ENCODE data around the gene TK2.

Gene TK2

DNA sequence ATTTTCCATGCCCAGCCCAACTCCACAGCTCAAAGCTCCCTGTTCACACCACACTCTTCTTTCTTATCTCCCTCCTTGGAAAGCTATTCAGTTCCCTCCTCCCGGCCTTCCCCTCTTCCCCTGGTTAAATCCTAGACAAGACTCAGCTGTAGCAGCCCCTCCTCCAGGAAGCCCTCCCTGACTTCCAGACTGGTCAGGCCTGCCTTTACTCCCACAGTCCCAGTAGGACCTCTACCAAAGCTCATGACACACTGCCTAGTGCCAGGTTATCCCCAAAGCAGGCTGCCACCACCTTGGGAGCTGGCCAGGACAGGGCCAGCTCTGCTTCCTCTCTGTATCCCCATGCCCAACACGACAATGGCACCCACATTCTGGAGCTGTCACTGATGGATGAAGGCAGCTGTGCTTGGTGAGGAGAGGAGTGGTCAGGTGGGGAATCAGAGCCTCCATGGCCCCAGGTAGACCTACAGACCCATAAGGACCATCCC is 72.8 kb downstream of the TK2 start:
- H3K9ac ChIP-seq (ENCODE audit: low read length) = no peak overlapping the region
- peak; percentile 37 for DNase-seq
- H3K36me3 ChIP-seq (ENCODE audit: control insufficient read depth, insufficient read depth, low read length) = no peaks in the 10 kb centered on the region
- no peaks in the 10 kb centered on the region for H3K79me2 ChIP-seq (ENCODE audit: control insufficient read depth, insufficient read depth, low read length)
- no peak overlapping the region for H3K18ac ChIP-seq (ENCODE audit: low read length)
- H4K5ac ChIP-seq (ENCODE audit: low read length) = no peak overlapping the region
- no peak overlapping the region for H2BK15ac ChIP-seq (replicated peaks; ENCODE audit: low read depth)
- H3K4me2 ChIP-seq (ENCODE audit: low read length) = no peak overlapping the region
- H2AK5ac ChIP-seq (ENCODE audit: low read length) = no peak overlapping the region
- H4K8ac ChIP-seq (ENCODE audit: low read depth, low read length) = no peak overlapping the region
- H2BK5ac ChIP-seq (ENCODE audit: low read length) = no peak overlapping the region
- no peak overlapping the region for H3K23ac ChIP-seq (ENCODE audit: low read length)
- no peaks in the 10 kb centered on the region for H3K79me1 ChIP-seq (ENCODE audit: low read length)
- no peak overlapping the region for H2BK120ac ChIP-seq (ENCODE audit: low read depth, low read length)
- no peak overlapping the region for H3K4me3 ChIP-seq (ENCODE audit: low read length)
- H3K27me3 ChIP-seq (ENCODE audit: insufficient read depth, low read length, poor library complexity) = no peaks in the 10 kb centered on the region
- no CpG with 5 or more reads among the region's 2 CpGs for WGBS (ENCODE audit: extremely low coverage, insufficient coverage, low lambda C conversion rate)
- no peaks in the 10 kb centered on the region for H3K4me1 ChIP-seq (ENCODE audit: control insufficient read depth, low read depth, low read length)
- no peak overlapping the region for H3K4ac ChIP-seq (ENCODE audit: low read depth, low read length)
- no peak overlapping the region for H3K27ac ChIP-seq (ENCODE audit: low read depth, low read length)
- H3K56ac ChIP-seq (ENCODE audit: low read length) = no peak overlapping the region

DNA sequence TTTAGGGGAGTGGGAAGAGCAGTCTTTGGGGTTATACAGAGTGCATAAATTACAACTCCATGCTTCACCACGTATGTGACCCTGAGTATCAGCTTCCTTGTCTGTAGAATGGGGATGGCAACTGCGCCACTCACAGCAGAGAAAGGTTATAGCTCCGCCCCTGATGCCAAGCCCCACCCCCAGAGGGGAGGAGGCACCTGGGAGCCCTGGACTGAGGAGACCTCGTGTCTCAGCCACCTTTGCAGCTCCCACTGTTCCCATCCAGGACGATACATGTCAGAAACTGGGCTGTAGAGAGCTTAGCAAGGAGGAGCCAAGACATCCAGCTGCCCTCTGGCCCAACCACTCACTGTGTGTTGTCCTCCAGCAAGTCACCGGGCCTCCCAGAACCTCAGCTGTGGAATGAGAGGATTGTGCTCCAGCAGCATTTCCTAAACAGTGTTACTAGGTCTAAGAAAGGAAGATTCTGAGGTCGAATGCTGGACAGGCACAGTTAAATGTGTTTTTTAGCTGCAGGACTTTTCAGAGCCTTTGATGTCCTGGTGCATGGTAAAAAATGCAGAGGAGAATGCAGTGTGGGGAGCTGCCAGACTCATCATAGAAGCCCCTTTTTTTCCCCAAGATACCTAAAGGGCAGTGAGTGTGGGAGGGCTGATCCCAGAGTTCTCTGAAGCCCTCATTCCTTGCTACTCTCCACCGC is 73.4 kb downstream of the TK2 start:
- Histone ChIP-seq H3K4me2 (ENCODE audit: low read length) (no peak overlapping the region), H3K23ac (ENCODE audit: low read length) (no peak overlapping the region), H3K27me3 (ENCODE audit: insufficient read depth, low read length, poor library complexity) (no peaks in the 10 kb centered on the region), H3K4me3 (ENCODE audit: low read length) (no peak overlapping the region), H3K56ac (ENCODE audit: low read length) (no peak overlapping the region), H2AK5ac (ENCODE audit: low read length) (no peak overlapping the region), H3K27ac (ENCODE audit: low read depth, low read length) (no peak overlapping the region), H3K9ac (ENCODE audit: low read length) (no peak overlapping the region), H2BK5ac (ENCODE audit: low read length) (no peak overlapping the region), H3K79me2 (ENCODE audit: control insufficient read depth, insufficient read depth, low read length) (no peaks in the 10 kb centered on the region), H3K18ac (ENCODE audit: low read length) (no peak overlapping the region), H2BK120ac (ENCODE audit: low read depth, low read length) (no peak overlapping the region), H3K79me1 (ENCODE audit: low read length) (no peaks in the 10 kb centered on the region), H3K36me3 (ENCODE audit: control insufficient read depth, insufficient read depth, low read length) (no peaks in the 10 kb centered on the region), H4K5ac (ENCODE audit: low read length) (no peak overlapping the region), H4K8ac (ENCODE audit: low read depth, low read length) (no peak overlapping the region), H3K4me1 (ENCODE audit: control insufficient read depth, low read depth, low read length) (no peaks in the 10 kb centered on the region), H2BK15ac (replicated peaks; ENCODE audit: low read depth) (no peak overlapping the region), H3K4ac (ENCODE audit: low read depth, low read length) (no peak overlapping the region)
- peak; percentile 50 for DNase-seq
- WGBS (ENCODE audit: extremely low coverage, insufficient coverage, low lambda C conversion rate) = no CpG with 5 or more reads among the region's 8 CpGs

DNA sequence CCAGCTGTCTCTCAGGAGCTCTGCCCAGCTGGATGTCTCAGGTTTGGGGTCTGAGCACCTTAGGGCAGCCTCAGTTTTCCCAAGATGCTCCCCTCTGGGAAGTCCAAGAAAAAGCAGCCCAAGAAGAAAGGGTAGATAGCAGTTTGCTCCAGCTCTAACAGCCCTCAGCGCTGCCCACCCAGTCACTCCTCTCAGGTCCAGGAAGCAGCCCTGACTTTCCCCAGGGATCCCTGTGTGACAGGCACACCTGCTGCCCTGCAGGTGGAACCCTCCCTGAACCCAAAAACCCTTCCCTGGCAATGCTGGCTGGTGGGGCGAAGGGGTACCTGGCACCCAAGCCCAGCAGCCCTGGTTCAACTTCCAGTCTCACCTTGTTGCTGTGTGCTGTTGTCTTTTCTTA is 74.7 kb downstream of the TK2 start:
- Histone ChIP-seq H3K56ac (ENCODE audit: low read length) (no peak overlapping the region), H3K9ac (ENCODE audit: low read length) (no peak overlapping the region), H2AK5ac (ENCODE audit: low read length) (no peak overlapping the region), H3K79me1 (ENCODE audit: low read length) (no peaks in the 10 kb centered on the region), H4K8ac (ENCODE audit: low read depth, low read length) (no peak overlapping the region), H3K79me2 (ENCODE audit: control insufficient read depth, insufficient read depth, low read length) (no peaks in the 10 kb centered on the region), H2BK5ac (ENCODE audit: low read length) (no peak overlapping the region), H3K4me1 (ENCODE audit: control insufficient read depth, low read depth, low read length) (no peaks in the 10 kb centered on the region), H3K36me3 (ENCODE audit: control insufficient read depth, insufficient read depth, low read length) (no peaks in the 10 kb centered on the region), H2BK15ac (replicated peaks; ENCODE audit: low read depth) (no peak overlapping the region), H3K27ac (ENCODE audit: low read depth, low read length) (no peak overlapping the region), H3K4me2 (ENCODE audit: low read length) (no peak overlapping the region), H3K23ac (ENCODE audit: low read length) (no peak overlapping the region), H3K4ac (ENCODE audit: low read depth, low read length) (no peak overlapping the region), H3K27me3 (ENCODE audit: insufficient read depth, low read length, poor library complexity) (no peaks in the 10 kb centered on the region), H2BK120ac (ENCODE audit: low read depth, low read length) (no peak overlapping the region), H3K18ac (ENCODE audit: low read length) (no peak overlapping the region), H3K4me3 (ENCODE audit: low read length) (no peak overlapping the region), H4K5ac (ENCODE audit: low read length) (no peak overlapping the region)
- no CpG with 5 or more reads among the region's 2 CpGs for WGBS (ENCODE audit: extremely low coverage, insufficient coverage, low lambda C conversion rate)
- no peak for DNase-seq

DNA sequence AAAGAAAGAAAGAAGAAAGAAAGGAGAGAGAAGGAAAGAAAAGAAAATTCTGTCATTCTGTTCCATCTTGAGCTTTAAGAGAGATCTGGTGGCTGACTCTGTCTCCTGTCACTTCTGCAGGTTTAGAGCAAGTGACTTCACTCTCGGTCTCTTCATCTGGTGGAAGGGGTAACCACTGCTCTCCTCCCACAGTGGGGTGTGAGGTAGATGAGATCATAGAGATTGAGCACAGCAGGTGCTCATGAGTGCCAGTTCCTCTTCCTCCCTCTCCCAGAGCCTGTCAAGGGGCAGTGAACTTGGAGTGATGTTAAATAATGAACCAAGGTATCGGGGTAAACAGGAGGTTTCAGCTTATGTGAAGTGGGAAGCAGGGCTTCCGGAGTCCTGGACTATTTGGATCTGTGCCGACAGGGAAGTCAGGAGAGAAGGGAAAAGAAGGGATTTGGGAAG is 75.1 kb downstream of the TK2 start:
- Histone ChIP-seq H2BK15ac (replicated peaks; ENCODE audit: low read depth) (no peak overlapping the region), H3K27ac (ENCODE audit: low read depth, low read length) (no peak overlapping the region), H3K36me3 (ENCODE audit: control insufficient read depth, insufficient read depth, low read length) (no peaks in the 10 kb centered on the region), H3K4me1 (ENCODE audit: control insufficient read depth, low read depth, low read length) (no peaks in the 10 kb centered on the region), H3K79me2 (ENCODE audit: control insufficient read depth, insufficient read depth, low read length) (no peaks in the 10 kb centered on the region), H4K8ac (ENCODE audit: low read depth, low read length) (no peak overlapping the region), H3K9ac (ENCODE audit: low read length) (no peak overlapping the region), H3K4me3 (ENCODE audit: low read length) (no peak overlapping the region), H3K27me3 (ENCODE audit: insufficient read depth, low read length, poor library complexity) (no peaks in the 10 kb centered on the region), H3K23ac (ENCODE audit: low read length) (no peak overlapping the region), H2BK5ac (ENCODE audit: low read length) (no peak overlapping the region), H3K4me2 (ENCODE audit: low read length) (no peak overlapping the region), H3K4ac (ENCODE audit: low read depth, low read length) (no peak overlapping the region), H3K56ac (ENCODE audit: low read length) (no peak overlapping the region), H4K5ac (ENCODE audit: low read length) (no peak overlapping the region), H3K18ac (ENCODE audit: low read length) (no peak overlapping the region), H2BK120ac (ENCODE audit: low read depth, low read length) (no peak overlapping the region), H3K79me1 (ENCODE audit: low read length) (no peaks in the 10 kb centered on the region), H2AK5ac (ENCODE audit: low read length) (no peak overlapping the region)
- DNase-seq = peak; percentile 38
- WGBS (ENCODE audit: extremely low coverage, insufficient coverage, low lambda C conversion rate) = no CpG with 5 or more reads among the region's 4 CpGs

DNA sequence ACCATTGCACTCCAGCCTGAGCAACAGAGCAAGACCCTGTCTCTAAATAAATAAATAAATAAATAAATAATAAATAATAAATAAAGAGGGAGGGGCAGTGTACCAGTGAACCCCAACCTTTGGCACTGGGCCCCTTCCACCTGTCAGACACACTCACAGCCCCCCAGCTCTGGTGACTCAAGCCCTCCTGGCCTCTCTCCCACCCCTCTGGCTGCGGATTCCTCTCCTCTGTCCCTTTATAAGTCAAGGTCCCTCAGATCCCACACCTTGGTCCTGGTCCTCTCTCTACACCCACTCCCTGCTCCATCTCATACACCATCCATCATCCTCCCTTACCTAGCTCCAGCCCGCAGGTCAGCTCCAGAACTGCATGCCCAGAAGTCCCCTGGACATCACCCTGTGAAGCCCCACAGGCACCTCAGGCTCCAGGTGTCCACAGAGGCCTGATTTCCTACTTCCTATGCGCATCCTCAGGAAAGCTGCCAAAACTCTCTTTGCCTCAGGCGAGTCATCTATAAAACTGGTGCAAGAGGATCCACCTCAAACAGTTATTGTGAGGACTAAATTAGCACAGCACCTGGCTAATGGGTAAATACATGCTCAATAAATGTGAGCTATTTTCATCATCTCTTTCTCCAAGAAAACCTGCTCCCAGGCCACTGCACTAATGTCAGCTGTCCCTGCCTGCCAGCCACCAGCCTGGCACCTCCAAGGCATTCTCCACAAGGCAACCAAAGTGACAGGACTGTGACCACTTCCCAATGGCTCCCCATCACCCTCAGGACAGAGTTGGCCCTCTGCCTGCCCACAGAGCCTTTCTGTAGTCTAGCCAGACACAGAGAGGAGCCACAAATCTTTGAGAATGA is 76.0 kb downstream of the TK2 start:
- H3K27me3 ChIP-seq (ENCODE audit: insufficient read depth, low read length, poor library complexity) = no peaks in the 10 kb centered on the region
- no peak overlapping the region for H4K5ac ChIP-seq (ENCODE audit: low read length)
- no peak overlapping the region for H3K4ac ChIP-seq (ENCODE audit: low read depth, low read length)
- H2BK15ac ChIP-seq (replicated peaks; ENCODE audit: low read depth) = no peak overlapping the region
- H3K18ac ChIP-seq (ENCODE audit: low read length) = no peak overlapping the region
- no CpG with 5 or more reads among the region's 4 CpGs for WGBS (ENCODE audit: extremely low coverage, insufficient coverage, low lambda C conversion rate)
- DNase-seq = no peak
- no peak overlapping the region for H3K56ac ChIP-seq (ENCODE audit: low read length)
- no peak overlapping the region for H3K4me2 ChIP-seq (ENCODE audit: low read length)
- no peak overlapping the region for H2BK120ac ChIP-seq (ENCODE audit: low read depth, low read length)
- no peaks in the 10 kb centered on the region for H3K4me1 ChIP-seq (ENCODE audit: control insufficient read depth, low read depth, low read length)
- no peak overlapping the region for H3K23ac ChIP-seq (ENCODE audit: low read length)
- no peak overlapping the region for H2BK5ac ChIP-seq (ENCODE audit: low read length)
- no peaks in the 10 kb centered on the region for H3K79me1 ChIP-seq (ENCODE audit: low read length)
- H3K79me2 ChIP-seq (ENCODE audit: control insufficient read depth, insufficient read depth, low read length) = no peaks in the 10 kb centered on the region
- no peak overlapping the region for H4K8ac ChIP-seq (ENCODE audit: low read depth, low read length)
- H2AK5ac ChIP-seq (ENCODE audit: low read length) = no peak overlapping the region
- H3K9ac ChIP-seq (ENCODE audit: low read length) = no peak overlapping the region
- no peaks in the 10 kb centered on the region for H3K36me3 ChIP-seq (ENCODE audit: control insufficient read depth, insufficient read depth, low read length)
- no peak overlapping the region for H3K4me3 ChIP-seq (ENCODE audit: low read length)
- H3K27ac ChIP-seq (ENCODE audit: low read depth, low read length) = no peak overlapping the region
